ENCODE data around the gene CCDC182. TPM values are rescaled to one million over a fixed set of nuclear protein-coding genes. Genes with fewer than 3 reads are reported as not detected.

CCDC182 gene
- total and polyA plus RNA-seq, 2 donors = 0.05 TPM; not detected in 1

DNA sequence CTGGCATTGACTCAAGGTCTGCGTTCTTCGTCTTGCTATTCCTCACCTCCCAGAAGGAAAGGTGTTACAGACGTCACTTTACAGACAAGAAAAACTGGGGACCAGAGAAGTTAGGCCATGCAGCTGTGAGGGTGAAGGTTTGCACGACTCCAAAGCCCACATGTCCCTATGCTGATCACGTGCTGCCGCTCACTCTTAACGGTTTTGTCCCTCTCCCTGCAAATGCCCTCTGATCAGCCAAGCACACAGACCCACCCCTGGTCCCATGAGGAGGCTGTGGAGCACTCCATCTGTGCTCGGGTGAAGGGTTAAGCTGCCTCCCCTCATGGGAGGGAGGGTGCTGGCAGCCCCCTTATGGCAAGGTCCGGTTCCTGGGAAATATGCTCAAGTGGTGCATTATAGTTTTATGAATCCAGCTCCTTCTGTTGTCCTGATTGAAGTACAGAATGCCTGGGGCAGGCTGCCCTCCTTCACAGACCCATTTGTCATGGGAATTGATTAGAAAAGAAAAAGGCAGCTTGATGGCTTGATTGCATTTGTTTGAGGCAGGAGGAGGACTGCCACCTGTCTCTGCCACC, 18.8 kb downstream of the CCDC182 start:
- peaks cover 0 to 5% of the 10 kb centered on the region in 2 donors for H3K4me1 ChIP-seq (ENCODE audit: control insufficient read depth in 2 of 2, insufficient read depth in 2 of 2, low read length in 2 of 2)
- no peaks in the 10 kb centered on the region for H3K27me3 ChIP-seq (ENCODE audit: control insufficient read depth in 2 of 2, insufficient read depth in 1 of 2, low read length in 1 of 2)
- DNase-seq (ENCODE audit: low read depth in 6 of 9, low spot score in 9 of 9) = no peak
- peaks cover 0 to 3% of the 10 kb centered on the region in 2 donors for H3K9me3 ChIP-seq (ENCODE audit: control insufficient read depth in 2 of 2, insufficient read depth in 1 of 2, low read length in 1 of 2)
- 94% methylated on average over 9 of the region's 9 CpGs for WGBS
- H3K27ac ChIP-seq (ENCODE audit: low read depth in 1 of 2, low read length in 1 of 2) = no peak overlapping the region
- no peak overlapping the region for H3K4me3 ChIP-seq (ENCODE audit: low read length in 2 of 2)
- H3K36me3 ChIP-seq (ENCODE audit: control insufficient read depth in 2 of 2, insufficient read depth in 2 of 2, low read length in 1 of 2) = no peaks in the 10 kb centered on the region

DNA sequence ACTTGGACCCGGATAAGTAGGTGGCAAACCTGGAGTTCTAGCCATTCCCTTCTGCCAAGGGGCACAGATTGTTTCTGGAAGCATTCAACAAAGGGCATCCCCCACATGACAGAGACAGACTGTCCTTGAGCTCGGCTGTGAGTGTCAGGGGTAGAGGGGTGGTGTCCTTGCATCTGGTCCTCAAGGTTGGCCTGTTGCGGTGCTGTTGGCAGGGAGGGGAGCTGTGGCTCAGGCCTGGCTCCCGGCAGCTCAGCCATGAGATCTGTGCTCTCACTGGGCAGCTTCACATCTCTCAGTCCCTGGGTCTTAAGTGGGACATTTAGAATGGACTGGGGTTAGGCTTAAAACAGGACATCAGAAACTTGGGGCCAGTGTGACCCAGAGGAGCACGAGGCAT, 20.4 kb downstream of the CCDC182 start:
- no peak overlapping the region for H3K4me3 ChIP-seq (ENCODE audit: low read length in 2 of 2)
- H3K4me1 ChIP-seq (ENCODE audit: control insufficient read depth in 2 of 2, insufficient read depth in 2 of 2, low read length in 2 of 2) = peaks cover 0 to 5% of the 10 kb centered on the region in 2 donors
- DNase-seq (ENCODE audit: low read depth in 6 of 9, low spot score in 9 of 9) = no peak
- no peaks in the 10 kb centered on the region for H3K27me3 ChIP-seq (ENCODE audit: control insufficient read depth in 2 of 2, insufficient read depth in 1 of 2, low read length in 1 of 2)
- no peaks in the 10 kb centered on the region for H3K36me3 ChIP-seq (ENCODE audit: control insufficient read depth in 2 of 2, insufficient read depth in 2 of 2, low read length in 1 of 2)
- no peak overlapping the region for H3K27ac ChIP-seq (ENCODE audit: low read depth in 1 of 2, low read length in 1 of 2)
- WGBS = 94% methylated on average over 5 of the region's 5 CpGs
- H3K9me3 ChIP-seq (ENCODE audit: control insufficient read depth in 2 of 2, insufficient read depth in 1 of 2, low read length in 1 of 2) = peaks cover 0 to 3% of the 10 kb centered on the region in 2 donors

DNA sequence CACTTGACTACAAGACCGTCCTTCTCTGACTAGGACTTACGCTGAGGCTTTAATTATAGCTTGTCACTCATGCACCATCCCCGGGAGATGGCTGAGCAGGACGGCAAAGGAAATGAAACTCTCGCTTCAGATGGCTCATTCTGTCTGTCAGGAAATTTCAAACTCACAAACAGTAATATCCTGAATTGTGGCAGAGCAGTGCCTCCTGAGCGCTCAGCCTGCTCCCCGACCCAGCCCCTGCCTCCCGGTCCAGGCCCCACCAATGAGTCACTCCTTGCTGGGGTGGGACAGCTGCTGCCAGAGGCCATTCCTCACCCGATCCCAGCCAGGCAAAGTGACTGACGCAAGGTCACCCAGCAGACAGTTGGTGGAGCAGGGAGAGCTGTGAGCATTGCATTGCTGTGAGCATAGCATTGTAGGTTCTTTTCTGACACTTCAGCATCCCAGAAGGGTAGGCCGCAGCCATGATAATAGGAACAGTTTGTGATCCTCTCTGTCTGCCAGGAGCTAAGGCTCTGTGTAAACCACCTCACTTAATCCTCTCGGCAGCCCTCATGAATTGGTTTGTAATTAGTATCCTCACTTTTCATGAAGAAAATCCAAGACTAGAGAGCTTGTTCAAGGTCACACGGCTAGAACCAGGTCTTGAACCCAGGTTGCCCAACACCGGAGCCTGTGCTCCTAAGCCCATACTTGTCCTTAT, 20.9 kb downstream of the CCDC182 start:
- H3K27ac ChIP-seq (ENCODE audit: low read depth in 1 of 2, low read length in 1 of 2) = no peak overlapping the region
- DNase-seq (ENCODE audit: low read depth in 6 of 9, low spot score in 9 of 9) = no peak
- H3K4me1 ChIP-seq (ENCODE audit: control insufficient read depth in 2 of 2, insufficient read depth in 2 of 2, low read length in 2 of 2) = peaks cover 0 to 5% of the 10 kb centered on the region in 2 donors
- no peak overlapping the region for H3K4me3 ChIP-seq (ENCODE audit: low read length in 2 of 2)
- WGBS = 90% methylated on average over 14 of the region's 14 CpGs
- H3K36me3 ChIP-seq (ENCODE audit: control insufficient read depth in 2 of 2, insufficient read depth in 2 of 2, low read length in 1 of 2) = no peaks in the 10 kb centered on the region
- peaks cover 0 to 3% of the 10 kb centered on the region in 2 donors for H3K9me3 ChIP-seq (ENCODE audit: control insufficient read depth in 2 of 2, insufficient read depth in 1 of 2, low read length in 1 of 2)
- no peaks in the 10 kb centered on the region for H3K27me3 ChIP-seq (ENCODE audit: control insufficient read depth in 2 of 2, insufficient read depth in 1 of 2, low read length in 1 of 2)

DNA sequence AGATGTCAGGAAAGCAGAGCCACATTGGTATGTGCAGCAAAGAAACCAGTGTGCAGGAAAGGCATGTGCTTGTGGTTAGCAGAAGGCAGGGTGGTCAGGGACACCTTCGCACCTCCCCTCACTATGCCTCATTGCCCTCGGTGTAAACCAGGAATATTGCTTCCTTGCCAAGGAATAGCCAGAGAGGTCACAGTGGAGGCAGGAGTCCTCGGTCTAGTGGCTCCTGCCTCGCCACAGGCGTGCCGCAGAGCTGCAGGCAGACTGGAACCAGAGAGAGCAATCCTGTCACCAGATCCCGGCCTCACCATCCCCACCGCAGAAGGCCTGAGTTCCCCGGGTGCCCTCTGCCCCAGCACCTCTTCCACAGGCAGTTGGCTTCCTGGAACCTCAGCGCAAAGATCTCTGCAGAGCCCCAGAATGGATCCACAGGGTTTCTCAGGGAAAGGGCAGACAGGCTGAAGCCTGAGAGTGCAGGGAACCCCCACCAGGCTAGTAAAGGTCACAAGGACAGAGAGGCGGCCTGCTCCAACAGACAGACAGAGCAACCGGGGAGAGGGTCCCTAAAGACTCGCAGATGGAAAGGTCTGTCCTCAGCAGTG, 21.6 kb downstream of the CCDC182 start:
- no peak for DNase-seq (ENCODE audit: low read depth in 6 of 9, low spot score in 9 of 9)
- Histone ChIP-seq H3K36me3 (ENCODE audit: control insufficient read depth in 2 of 2, insufficient read depth in 2 of 2, low read length in 1 of 2) (no peaks in the 10 kb centered on the region), H3K9me3 (ENCODE audit: control insufficient read depth in 2 of 2, insufficient read depth in 1 of 2, low read length in 1 of 2) (peaks cover 0 to 3% of the 10 kb centered on the region in 2 donors), H3K27ac (ENCODE audit: low read depth in 1 of 2, low read length in 1 of 2) (no peak overlapping the region), H3K4me3 (ENCODE audit: low read length in 2 of 2) (no peak overlapping the region), H3K27me3 (ENCODE audit: control insufficient read depth in 2 of 2, insufficient read depth in 1 of 2, low read length in 1 of 2) (no peaks in the 10 kb centered on the region), H3K4me1 (ENCODE audit: control insufficient read depth in 2 of 2, insufficient read depth in 2 of 2, low read length in 2 of 2) (peaks cover 0 to 5% of the 10 kb centered on the region in 2 donors)
- 84% methylated on average over 13 of the region's 13 CpGs for WGBS

DNA sequence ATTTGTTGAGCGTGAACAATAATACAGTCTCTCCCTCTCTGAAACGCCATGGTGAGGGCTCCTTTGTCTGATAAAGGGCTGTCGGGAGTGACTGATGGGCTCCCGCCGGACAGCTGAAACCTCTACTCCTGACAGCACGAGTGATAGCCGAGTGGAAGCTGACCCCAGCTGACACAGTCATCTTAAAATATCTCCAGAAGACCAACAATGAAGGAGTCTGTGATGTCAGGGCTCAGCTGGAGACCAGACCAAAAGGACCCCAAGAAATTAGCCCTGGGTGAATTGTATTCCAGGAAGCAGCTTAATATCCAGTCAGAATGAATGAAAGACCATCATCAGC, 22.4 kb downstream of the CCDC182 start:
- Histone ChIP-seq H3K36me3 (ENCODE audit: control insufficient read depth in 2 of 2, insufficient read depth in 2 of 2, low read length in 1 of 2) (no peaks in the 10 kb centered on the region), H3K27ac (ENCODE audit: low read depth in 1 of 2, low read length in 1 of 2) (no peak overlapping the region), H3K9me3 (ENCODE audit: control insufficient read depth in 2 of 2, insufficient read depth in 1 of 2, low read length in 1 of 2) (peaks cover 0 to 3% of the 10 kb centered on the region in 2 donors), H3K27me3 (ENCODE audit: control insufficient read depth in 2 of 2, insufficient read depth in 1 of 2, low read length in 1 of 2) (no peaks in the 10 kb centered on the region), H3K4me1 (ENCODE audit: control insufficient read depth in 2 of 2, insufficient read depth in 2 of 2, low read length in 2 of 2) (peaks cover 0 to 5% of the 10 kb centered on the region in 2 donors), H3K4me3 (ENCODE audit: low read length in 2 of 2) (no peak overlapping the region)
- DNase-seq (ENCODE audit: low read depth in 6 of 9, low spot score in 9 of 9) = no peak
- 96% methylated on average over 7 of the region's 7 CpGs for WGBS

DNA sequence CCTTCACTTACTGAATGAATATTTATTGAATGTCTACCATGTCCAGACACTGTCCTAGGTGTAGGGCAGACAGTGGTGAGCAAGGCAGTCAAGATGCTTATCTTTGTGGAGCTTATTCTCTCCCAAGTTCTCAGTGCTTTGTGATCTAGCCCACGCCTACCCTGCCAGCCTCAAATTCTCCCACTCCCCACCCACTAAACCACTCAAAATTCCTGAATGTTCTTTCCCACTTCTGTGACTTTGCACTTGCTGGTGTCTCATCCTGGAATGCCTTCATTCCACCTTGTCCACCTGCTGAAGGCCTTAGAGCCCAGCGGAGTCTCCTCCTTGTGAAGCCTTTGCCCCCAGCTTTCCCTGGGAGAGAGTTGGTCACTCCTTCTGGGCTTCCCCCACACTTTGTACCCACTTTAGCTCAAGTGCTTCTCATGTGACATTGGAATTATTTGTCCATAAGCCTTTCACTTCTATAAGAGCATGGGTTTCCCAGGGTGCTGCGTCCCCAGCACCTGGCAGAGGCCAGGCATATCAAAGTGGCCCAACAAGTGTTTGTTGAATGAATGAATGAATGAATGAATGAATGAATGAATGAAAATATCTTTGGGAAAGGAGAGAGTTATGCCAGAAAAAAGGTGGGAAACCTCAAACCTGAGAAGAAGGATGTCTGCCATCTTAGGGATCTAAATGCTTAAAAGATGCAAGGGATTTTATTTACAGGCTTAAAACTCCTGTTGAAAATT, 23.0 kb downstream of the CCDC182 start:
- no peak for DNase-seq (ENCODE audit: low read depth in 6 of 9, low spot score in 9 of 9)
- Histone ChIP-seq H3K4me1 (ENCODE audit: control insufficient read depth in 2 of 2, insufficient read depth in 2 of 2, low read length in 2 of 2) (peaks cover 0 to 5% of the 10 kb centered on the region in 2 donors), H3K27ac (ENCODE audit: low read depth in 1 of 2, low read length in 1 of 2) (no peak overlapping the region), H3K36me3 (ENCODE audit: control insufficient read depth in 2 of 2, insufficient read depth in 2 of 2, low read length in 1 of 2) (no peaks in the 10 kb centered on the region), H3K9me3 (ENCODE audit: control insufficient read depth in 2 of 2, insufficient read depth in 1 of 2, low read length in 1 of 2) (peaks cover 0 to 3% of the 10 kb centered on the region in 2 donors), H3K4me3 (ENCODE audit: low read length in 2 of 2) (no peak overlapping the region), H3K27me3 (ENCODE audit: control insufficient read depth in 2 of 2, insufficient read depth in 1 of 2, low read length in 1 of 2) (no peaks in the 10 kb centered on the region)
- 99% methylated on average over 3 of the region's 3 CpGs for WGBS

DNA sequence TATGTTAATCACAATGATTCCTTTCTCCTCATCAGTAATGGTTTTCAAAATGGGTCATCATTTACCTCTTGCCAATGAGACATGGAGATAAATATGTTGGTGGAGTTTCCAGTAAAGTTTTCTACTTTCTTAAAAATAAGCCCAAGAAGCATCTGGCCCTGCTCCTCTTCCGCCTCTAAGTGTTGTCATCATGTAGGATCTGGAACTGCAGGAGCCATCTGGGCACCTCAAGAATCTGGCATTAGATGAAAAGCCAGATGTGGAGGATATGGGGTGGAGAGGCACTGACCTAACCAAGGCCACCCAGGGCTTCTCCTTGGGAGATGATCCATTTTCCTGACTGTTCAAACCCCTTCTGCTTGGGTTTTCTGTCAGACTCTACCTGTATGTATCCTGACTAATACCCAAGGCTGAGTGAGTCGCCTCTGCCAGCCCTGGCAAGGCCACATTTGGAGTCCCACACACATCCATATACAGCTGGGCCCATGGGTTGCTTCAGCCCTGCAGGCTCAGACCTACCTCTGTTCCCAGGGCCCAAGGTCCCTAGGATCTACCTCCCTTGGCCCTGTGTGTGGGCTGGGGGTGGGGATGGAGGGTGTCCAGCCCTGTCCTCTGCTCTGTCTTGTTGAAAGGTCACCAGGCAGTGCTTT, 24.6 kb downstream of the CCDC182 start:
- Histone ChIP-seq H3K27me3 (ENCODE audit: control insufficient read depth in 2 of 2, insufficient read depth in 1 of 2, low read length in 1 of 2) (peaks cover 0 to 3% of the 10 kb centered on the region in 2 donors), H3K27ac (ENCODE audit: low read depth in 1 of 2, low read length in 1 of 2) (no peak overlapping the region), H3K36me3 (ENCODE audit: control insufficient read depth in 2 of 2, insufficient read depth in 2 of 2, low read length in 1 of 2) (no peaks in the 10 kb centered on the region), H3K4me3 (ENCODE audit: low read length in 2 of 2) (no peak overlapping the region), H3K4me1 (ENCODE audit: control insufficient read depth in 2 of 2, insufficient read depth in 2 of 2, low read length in 2 of 2) (peaks cover 0 to 5% of the 10 kb centered on the region in 2 donors), H3K9me3 (ENCODE audit: control insufficient read depth in 2 of 2, insufficient read depth in 1 of 2, low read length in 1 of 2) (peaks cover 0 to 3% of the 10 kb centered on the region in 2 donors)
- WGBS = 96% methylated on average over 2 of the region's 2 CpGs
- DNase-seq (ENCODE audit: low read depth in 6 of 9, low spot score in 9 of 9) = no peak

DNA sequence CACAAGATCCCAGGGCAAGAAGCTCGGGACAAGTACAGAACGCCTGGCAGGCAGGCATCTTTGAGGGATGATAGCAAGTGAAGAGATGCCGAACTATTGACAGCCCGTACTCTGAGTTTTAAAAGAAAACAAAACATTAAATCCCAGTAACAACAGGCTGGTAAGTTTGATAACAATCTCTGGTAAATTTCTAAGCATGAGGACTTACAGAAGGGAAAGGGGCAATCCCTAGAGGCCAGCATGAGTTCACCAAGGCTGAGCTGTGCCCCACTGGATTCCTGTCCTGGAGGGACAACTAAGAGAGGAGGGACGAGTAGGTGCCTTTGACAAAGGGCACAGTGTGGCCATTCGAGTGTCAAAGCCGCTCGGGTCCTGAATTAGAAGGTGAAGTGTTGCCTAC, 26.2 kb downstream of the CCDC182 start:
- Histone ChIP-seq H3K36me3 (ENCODE audit: control insufficient read depth in 2 of 2, insufficient read depth in 2 of 2, low read length in 1 of 2) (no peaks in the 10 kb centered on the region), H3K4me1 (ENCODE audit: control insufficient read depth in 2 of 2, insufficient read depth in 2 of 2, low read length in 2 of 2) (peaks cover 0 to 2% of the 10 kb centered on the region in 2 donors), H3K4me3 (ENCODE audit: low read length in 2 of 2) (no peak overlapping the region), H3K9me3 (ENCODE audit: control insufficient read depth in 2 of 2, insufficient read depth in 1 of 2, low read length in 1 of 2) (no peaks in the 10 kb centered on the region), H3K27ac (ENCODE audit: low read depth in 1 of 2, low read length in 1 of 2) (no peak overlapping the region), H3K27me3 (ENCODE audit: control insufficient read depth in 2 of 2, insufficient read depth in 1 of 2, low read length in 1 of 2) (peaks cover 0 to 8% of the 10 kb centered on the region in 2 donors)
- DNase-seq (ENCODE audit: low read depth in 6 of 9, low spot score in 9 of 9) = no peak
- 94% methylated on average over 8 of the region's 8 CpGs for WGBS

All from thymus (tissue), 11 donors.